ENCODE data around the gene TSHZ2.

TSHZ2 gene

DNA sequence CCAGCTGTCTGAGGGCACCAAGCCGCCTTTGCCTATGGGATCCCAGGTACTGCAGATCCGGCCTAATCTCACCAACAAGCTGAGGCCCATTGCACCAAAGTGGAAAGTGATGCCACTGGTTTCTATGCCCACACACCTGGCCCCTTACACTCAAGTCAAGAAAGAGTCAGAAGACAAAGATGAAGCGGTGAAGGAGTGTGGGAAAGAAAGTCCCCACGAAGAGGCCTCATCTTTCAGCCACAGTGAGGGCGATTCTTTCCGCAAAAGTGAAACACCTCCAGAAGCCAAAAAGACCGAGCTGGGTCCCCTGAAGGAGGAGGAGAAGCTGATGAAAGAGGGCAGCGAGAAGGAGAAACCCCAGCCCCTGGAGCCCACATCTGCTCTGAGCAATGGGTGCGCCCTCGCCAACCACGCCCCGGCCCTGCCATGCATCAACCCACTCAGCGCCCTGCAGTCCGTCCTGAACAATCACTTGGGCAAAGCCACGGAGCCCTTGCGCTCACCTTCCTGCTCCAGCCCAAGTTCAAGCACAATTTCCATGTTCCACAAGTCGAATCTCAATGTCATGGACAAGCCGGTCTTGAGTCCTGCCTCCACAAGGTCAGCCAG, 283.0 kb downstream of the TSHZ2 start:
- Mint-ChIP-seq H3K27me3 (no peaks in the 10 kb centered on the region), H3K27ac (no peak overlapping the region), H3K9me3 (no peaks in the 10 kb centered on the region), H3K4me1 (ENCODE audit: low read depth) (no peaks in the 10 kb centered on the region), H3K4me3 (no peak overlapping the region), H3K36me3 (ENCODE audit: low read depth) (no peaks in the 10 kb centered on the region)
- intact Hi-C loops (cut with micrococcal nuclease): no loop called here

DNA sequence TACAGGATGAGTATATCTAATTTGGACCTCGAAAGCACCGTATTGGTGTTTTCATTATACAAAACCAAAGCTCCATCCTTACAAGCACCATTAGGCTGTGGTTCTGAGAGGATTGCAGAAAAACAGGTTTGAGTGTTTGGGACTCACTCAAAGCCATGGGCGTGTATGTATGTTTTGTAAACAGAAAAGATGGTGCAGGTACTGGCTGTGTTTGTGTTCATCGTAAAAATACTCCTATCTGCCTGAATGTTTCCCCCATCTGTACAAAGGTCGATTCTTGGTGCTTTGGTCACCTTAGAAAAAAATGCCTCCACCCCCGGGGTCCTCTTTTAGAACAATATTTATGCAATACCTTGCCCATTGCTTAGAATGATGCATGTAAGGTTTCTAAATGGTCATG, 286.6 kb downstream of the TSHZ2 start:
- no peaks in the 10 kb centered on the region for H3K4me1 Mint-ChIP-seq (ENCODE audit: low read depth)
- no peak overlapping the region for H3K4me3 Mint-ChIP-seq
- no peaks in the 10 kb centered on the region for H3K27me3 Mint-ChIP-seq
- no peaks in the 10 kb centered on the region for H3K36me3 Mint-ChIP-seq (ENCODE audit: low read depth)
- intact Hi-C loops (cut with micrococcal nuclease): no loop called here
- no peak overlapping the region for H3K27ac Mint-ChIP-seq
- H3K9me3 Mint-ChIP-seq: no peaks in the 10 kb centered on the region

DNA sequence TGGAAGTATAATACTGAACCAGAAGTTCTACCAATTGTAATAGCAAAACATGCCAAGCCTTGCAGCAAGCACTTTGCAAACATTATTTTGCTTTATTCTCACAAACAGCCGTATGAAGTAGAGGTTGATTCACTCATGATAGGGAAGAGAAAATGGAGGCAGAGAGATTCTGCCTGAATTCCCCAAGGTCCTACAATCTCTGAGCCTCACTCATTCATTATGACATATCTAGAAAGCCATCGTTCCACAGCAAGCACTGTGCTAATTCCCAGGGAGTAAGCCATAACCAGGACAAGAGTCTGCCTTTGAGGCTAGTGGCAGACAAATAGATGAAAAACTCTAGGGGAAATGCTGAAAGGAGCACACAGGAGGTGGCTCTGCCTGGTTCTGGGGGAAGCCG, 288.0 kb downstream of the TSHZ2 start:
- Mint-ChIP-seq H3K36me3 (ENCODE audit: low read depth) (no peaks in the 10 kb centered on the region), H3K9me3 (no peaks in the 10 kb centered on the region), H3K4me1 (ENCODE audit: low read depth) (no peaks in the 10 kb centered on the region), H3K27me3 (no peaks in the 10 kb centered on the region), H3K4me3 (no peak overlapping the region), H3K27ac (no peak overlapping the region)
- intact Hi-C loops (cut with micrococcal nuclease): no loop called here

DNA sequence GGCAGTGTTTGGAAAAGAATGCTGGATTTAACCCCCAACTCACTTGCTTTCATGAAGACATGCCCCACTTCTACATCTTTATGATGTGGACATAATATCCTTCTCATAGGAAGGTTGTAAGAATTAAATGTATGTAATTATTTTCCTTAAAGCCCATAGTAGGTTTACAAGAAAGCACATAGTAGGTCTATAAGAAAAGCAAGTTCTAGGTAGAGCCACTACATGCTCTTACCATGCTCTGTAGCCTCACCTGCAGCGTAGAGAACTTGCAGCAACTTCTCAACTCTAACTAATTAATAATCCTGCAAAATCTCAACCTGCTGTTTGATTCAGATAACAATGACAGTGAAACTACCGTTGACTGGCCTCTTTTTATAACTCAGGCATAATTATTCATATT, 288.4 kb downstream of the TSHZ2 start:
- Mint-ChIP-seq H3K9me3 (no peaks in the 10 kb centered on the region), H3K36me3 (ENCODE audit: low read depth) (no peaks in the 10 kb centered on the region), H3K4me3 (no peak overlapping the region), H3K27me3 (no peaks in the 10 kb centered on the region), H3K27ac (no peak overlapping the region), H3K4me1 (ENCODE audit: low read depth) (no peaks in the 10 kb centered on the region)
- intact Hi-C loops (cut with micrococcal nuclease): no loop called here

DNA sequence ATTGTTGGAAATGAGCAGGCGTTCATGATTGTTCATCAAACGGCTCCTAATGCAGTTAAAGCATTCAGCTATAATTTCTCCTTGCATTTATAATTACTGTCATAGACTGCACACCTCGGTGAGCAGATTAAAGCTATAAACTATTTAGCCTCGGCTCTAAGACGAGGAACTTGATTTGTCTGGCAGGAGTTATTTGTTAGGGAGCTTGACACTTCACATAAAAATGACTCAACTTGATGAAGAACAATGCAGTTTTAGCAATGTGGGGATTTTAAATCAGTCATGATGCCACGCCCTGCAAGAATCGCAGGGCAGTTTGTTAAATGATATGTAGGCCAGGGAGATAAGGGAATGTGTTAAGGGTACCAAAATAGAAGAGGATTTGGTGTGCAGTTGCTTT, 290.2 kb downstream of the TSHZ2 start:
- H3K9me3 Mint-ChIP-seq: no peaks in the 10 kb centered on the region
- no peaks in the 10 kb centered on the region for H3K27me3 Mint-ChIP-seq
- H3K4me1 Mint-ChIP-seq (ENCODE audit: low read depth): no peaks in the 10 kb centered on the region
- intact Hi-C loops (cut with micrococcal nuclease): no loop called here
- no peak overlapping the region for H3K4me3 Mint-ChIP-seq
- H3K36me3 Mint-ChIP-seq (ENCODE audit: low read depth): no peaks in the 10 kb centered on the region
- H3K27ac Mint-ChIP-seq: no peak overlapping the region

DNA sequence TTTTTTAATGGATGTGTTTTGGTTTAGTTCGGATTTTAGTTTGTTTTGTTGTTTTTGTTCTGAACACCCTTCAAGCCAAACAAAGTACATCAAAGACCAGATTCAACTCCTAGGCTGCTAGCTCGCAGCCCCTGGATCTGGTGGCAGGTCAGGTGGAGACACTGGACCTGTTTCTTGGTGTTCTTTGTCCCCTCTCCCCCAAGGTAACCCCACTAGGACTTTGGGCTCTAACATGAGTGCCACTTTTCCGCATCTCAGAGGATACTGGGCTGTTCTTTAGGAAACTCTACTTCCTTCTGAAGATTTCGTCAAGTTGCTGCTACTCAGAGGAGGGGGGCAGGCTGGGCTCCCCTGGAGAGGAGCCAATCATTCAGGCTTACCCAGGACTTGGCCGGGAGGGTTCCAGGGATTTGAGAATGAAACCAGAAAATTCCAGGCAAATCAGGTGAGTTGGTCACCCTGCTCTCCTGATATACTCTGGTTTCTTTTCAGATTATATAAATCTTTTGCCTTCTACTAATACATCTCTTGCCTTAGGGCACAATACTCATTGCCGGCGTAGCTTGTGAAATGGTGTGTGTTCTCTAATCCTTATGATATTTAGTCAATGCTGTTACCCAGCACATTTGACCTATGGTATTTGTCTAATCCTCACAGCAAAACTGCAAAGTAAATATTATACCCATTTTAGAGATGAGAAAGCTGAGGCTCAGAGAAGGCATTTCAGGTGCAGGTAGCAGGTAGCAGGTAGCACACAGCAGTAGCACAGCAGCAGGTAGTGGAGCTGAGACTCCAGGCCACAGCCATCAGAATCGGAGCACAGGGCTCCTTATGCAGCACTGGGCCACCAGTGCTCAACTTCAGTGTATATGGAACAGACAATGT, 291.6 kb downstream of the TSHZ2 start:
- intact Hi-C loops (cut with micrococcal nuclease): no loop called here
- no peaks in the 10 kb centered on the region for H3K4me1 Mint-ChIP-seq (ENCODE audit: low read depth)
- no peaks in the 10 kb centered on the region for H3K9me3 Mint-ChIP-seq
- no peak overlapping the region for H3K4me3 Mint-ChIP-seq
- H3K27ac Mint-ChIP-seq: no peak overlapping the region
- H3K27me3 Mint-ChIP-seq: no peaks in the 10 kb centered on the region
- H3K36me3 Mint-ChIP-seq (ENCODE audit: low read depth): no peaks in the 10 kb centered on the region

DNA sequence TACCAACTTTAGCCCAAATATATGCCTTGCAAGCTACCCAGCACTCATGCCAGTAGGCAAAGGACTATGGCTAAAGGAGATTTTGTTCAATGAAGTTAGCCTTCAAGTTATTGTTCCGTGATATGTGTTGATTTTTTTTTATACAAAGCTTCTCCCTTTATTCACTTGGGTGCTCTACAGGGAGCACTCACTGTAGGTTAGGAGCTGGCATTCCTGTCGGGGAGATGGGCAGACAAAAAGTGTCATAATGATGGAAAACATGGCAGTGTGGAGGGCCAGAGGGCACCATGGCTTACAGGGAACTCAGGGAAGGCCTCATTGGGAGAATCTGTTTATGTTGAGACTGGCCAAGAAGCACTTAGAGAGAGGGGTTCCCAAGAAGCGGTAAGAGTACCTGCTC, 292.4 kb downstream of the TSHZ2 start:
- H3K4me3 Mint-ChIP-seq: no peak overlapping the region
- no peak overlapping the region for H3K27ac Mint-ChIP-seq
- intact Hi-C loops (cut with micrococcal nuclease): no loop called here
- H3K9me3 Mint-ChIP-seq: no peaks in the 10 kb centered on the region
- no peaks in the 10 kb centered on the region for H3K27me3 Mint-ChIP-seq
- no peaks in the 10 kb centered on the region for H3K36me3 Mint-ChIP-seq (ENCODE audit: low read depth)
- no peaks in the 10 kb centered on the region for H3K4me1 Mint-ChIP-seq (ENCODE audit: low read depth)

DNA sequence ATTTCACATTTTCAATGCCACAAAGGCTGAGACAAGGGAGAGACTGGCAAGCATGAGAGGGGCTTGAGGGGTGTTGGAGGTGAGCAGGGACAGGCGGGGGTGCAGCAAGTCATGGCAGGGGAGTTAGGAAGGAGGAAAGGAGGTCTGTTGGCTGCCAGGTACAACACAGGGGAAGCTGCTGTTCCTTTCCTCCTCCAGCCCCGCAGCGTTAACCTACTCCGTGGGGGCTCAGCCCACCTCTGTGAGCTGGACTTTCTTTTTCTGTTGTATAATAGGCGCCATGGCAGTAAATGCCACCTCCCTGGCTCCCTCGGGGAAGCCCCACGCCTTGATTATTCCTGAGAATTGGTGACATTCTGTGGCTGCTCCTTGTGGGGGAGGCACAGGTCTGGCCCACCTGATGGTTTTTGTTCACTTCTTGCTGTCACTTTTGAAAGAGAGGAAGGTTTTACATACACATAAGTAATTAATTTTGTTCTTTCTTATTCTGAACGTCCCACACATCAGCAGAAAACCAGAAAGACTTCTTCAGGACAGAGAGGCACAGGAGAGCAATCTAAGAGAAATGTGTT, 293.2 kb downstream of the TSHZ2 start:
- Mint-ChIP-seq H3K9me3 (no peaks in the 10 kb centered on the region), H3K27ac (no peak overlapping the region), H3K4me3 (no peak overlapping the region), H3K27me3 (no peaks in the 10 kb centered on the region), H3K36me3 (ENCODE audit: low read depth) (no peaks in the 10 kb centered on the region), H3K4me1 (ENCODE audit: low read depth) (no peaks in the 10 kb centered on the region)
- intact Hi-C loops (cut with micrococcal nuclease): no loop called here

DNA sequence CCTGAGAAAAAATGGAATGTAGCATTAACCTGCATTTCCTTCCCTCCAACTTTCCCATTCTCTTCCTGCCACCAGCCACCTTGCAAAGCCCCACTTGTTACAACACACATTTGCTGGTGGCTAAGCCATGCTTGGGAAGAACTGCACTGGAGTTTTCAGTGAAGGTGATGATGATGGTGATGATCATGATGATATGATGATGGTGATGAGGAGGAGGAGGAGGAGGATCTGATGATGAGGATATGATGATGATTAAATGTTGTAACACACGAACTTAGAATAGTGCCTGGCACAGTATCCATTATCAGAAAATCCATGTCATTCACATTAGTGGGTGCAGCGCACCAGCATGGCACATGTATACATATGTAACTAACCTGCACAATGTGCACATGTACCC, 297.2 kb downstream of the TSHZ2 start:
- Mint-ChIP-seq H3K27ac (no peak overlapping the region), H3K4me1 (ENCODE audit: low read depth) (no peaks in the 10 kb centered on the region), H3K9me3 (no peaks in the 10 kb centered on the region), H3K4me3 (no peak overlapping the region), H3K36me3 (ENCODE audit: low read depth) (no peaks in the 10 kb centered on the region), H3K27me3 (no peaks in the 10 kb centered on the region)
- intact Hi-C loops (cut with micrococcal nuclease): no loop called here

DNA sequence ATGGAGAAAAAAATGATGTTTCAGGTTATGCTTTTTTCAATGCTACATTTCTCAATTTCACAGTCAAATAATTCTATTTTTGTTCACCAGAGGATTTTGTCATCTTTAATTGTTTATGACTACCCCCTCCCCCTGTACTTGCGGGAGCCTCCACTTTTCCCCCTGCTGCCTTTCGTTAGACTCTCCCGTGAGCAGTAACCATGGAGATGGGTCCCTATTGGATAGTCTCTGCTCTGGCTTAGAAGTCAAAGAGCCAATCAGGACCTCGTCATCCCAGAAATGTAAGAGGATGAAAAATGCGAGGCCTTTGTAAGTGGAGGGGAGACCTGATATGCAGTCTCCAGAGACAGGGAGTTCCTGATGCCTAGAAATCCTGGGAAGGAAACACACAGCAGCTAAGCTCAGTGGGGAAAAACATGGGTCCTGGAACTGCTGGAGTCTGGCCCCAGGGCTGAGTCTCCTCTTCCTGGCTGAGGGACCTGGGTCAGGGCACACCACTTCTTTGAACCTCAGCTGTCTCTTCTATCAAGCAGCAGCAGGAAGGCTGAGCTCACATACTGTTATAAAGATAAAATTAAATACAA, 298.7 kb downstream of the TSHZ2 start:
- Mint-ChIP-seq H3K4me1 (ENCODE audit: low read depth) (no peaks in the 10 kb centered on the region), H3K27me3 (no peaks in the 10 kb centered on the region), H3K4me3 (no peak overlapping the region), H3K27ac (no peak overlapping the region), H3K36me3 (ENCODE audit: low read depth) (no peaks in the 10 kb centered on the region), H3K9me3 (no peaks in the 10 kb centered on the region)
- intact Hi-C loops (cut with micrococcal nuclease): no loop called here

DNA sequence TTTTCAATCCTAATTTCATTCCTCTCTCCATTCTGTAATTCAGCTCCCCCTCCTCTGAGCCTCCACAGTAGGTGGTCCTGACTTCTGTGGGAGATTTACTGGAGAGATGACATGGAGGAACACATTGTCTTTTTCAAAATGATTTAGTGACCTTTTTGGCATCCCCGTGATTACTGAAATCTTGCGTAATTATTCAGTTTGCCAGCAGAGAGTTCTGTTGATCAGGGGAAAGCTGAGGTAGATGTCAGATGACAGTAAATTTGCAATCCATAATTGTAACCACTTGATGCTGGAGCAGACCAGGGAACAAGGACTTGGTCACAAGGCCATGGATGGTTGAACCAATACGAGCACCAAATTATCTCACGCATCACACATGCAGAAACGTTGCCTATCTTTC, 302.2 kb downstream of the TSHZ2 start:
- no peaks in the 10 kb centered on the region for H3K4me1 Mint-ChIP-seq (ENCODE audit: low read depth)
- no peaks in the 10 kb centered on the region for H3K27me3 Mint-ChIP-seq
- no peaks in the 10 kb centered on the region for H3K36me3 Mint-ChIP-seq (ENCODE audit: low read depth)
- H3K27ac Mint-ChIP-seq: no peak overlapping the region
- intact Hi-C loops (cut with micrococcal nuclease): no loop called here
- H3K4me3 Mint-ChIP-seq: no peak overlapping the region
- no peaks in the 10 kb centered on the region for H3K9me3 Mint-ChIP-seq

DNA sequence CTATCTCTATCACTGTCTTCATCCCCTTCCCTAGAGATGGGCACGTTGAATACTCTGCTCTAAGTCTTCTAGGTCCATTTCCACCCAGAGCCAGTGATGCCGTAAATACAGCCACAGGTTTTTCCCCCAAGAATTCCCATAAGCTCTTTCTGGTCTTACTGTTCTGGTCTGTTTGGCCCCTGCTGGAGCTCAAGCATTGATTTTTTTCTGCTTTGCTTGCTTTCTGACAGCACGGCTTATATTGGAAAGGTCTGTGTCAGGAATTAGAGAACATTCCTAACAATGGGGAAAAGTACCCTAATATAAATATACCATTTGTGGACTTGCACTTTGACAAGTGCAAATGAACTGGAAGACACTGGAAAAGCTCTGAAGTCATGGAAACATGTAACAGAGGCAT, 302.6 kb downstream of the TSHZ2 start:
- Mint-ChIP-seq H3K36me3 (ENCODE audit: low read depth) (no peaks in the 10 kb centered on the region), H3K27ac (no peak overlapping the region), H3K4me1 (ENCODE audit: low read depth) (no peaks in the 10 kb centered on the region), H3K27me3 (no peaks in the 10 kb centered on the region), H3K9me3 (no peaks in the 10 kb centered on the region), H3K4me3 (no peak overlapping the region)
- intact Hi-C loops (cut with micrococcal nuclease): no loop called here

DNA sequence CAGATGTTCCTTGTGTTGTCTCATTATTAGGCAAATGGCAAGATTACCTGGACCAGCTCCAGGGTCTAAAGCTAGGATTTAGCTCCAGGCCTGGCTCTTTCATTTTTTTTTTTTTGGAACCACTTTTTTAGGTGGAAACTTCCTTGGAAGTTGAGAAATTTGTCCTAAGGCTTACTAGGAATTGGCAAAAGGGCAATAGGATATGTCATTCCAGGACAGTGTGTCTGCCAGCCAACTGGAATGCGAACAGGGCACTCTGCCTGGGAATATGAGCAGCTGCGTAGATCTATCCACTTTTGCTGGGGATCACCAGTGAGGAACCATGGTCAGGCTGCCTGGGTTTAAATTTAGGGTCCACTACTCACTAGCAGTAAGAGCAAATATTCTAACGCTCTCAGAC, 304.0 kb downstream of the TSHZ2 start:
- intact Hi-C loops (cut with micrococcal nuclease): no loop called here
- no peaks in the 10 kb centered on the region for H3K27me3 Mint-ChIP-seq
- no peaks in the 10 kb centered on the region for H3K36me3 Mint-ChIP-seq (ENCODE audit: low read depth)
- H3K9me3 Mint-ChIP-seq: no peaks in the 10 kb centered on the region
- no peak overlapping the region for H3K4me3 Mint-ChIP-seq
- H3K27ac Mint-ChIP-seq: no peak overlapping the region
- H3K4me1 Mint-ChIP-seq (ENCODE audit: low read depth): no peaks in the 10 kb centered on the region

DNA sequence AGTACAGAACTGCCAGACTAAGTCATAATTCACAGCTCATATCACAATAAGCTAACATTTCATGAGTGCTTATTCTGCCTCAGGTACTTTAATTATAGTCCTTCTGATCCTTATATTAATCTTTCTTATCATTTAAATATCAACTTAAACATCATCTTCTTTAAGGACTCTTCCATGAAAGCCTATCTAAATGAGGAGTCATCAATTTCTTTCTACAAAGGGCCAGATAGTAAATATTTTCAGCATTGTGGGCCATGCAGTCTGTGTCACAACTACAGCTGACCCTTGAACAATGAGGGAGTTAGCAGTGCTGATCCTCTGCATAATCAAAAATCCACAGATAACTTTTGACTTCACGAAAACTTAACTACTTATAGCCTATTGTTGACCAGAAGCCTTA, 306.4 kb downstream of the TSHZ2 start:
- Mint-ChIP-seq H3K4me3 (no peak overlapping the region), H3K4me1 (ENCODE audit: low read depth) (no peaks in the 10 kb centered on the region), H3K36me3 (ENCODE audit: low read depth) (no peaks in the 10 kb centered on the region), H3K9me3 (no peaks in the 10 kb centered on the region), H3K27me3 (peaks cover 2% of the 10 kb centered on the region), H3K27ac (no peak overlapping the region)
- intact Hi-C loops (cut with micrococcal nuclease): no loop called here
